Upper lobe of right lung (tissue), 1 donor: ENCODE results near the gene ANKLE1. TPM values are rescaled to one million over a fixed set of nuclear protein-coding genes. Genes with fewer than 3 reads are reported as not detected.
"Not testable (repeated sequence)": the region's sequence is repeated elsewhere in the genome, so short reads cannot be mapped to it uniquely, and the experiment has no call there.

ENCODE experiments used
- ATAC-seq: fragments of 200-7000 bp; cut with Tn5 transposase; one replicate; pipeline ENCODE4 v1.9.1; 2020; ENCODE audit warnings: mild to moderate bottlenecking, moderate library complexity
- DNase-seq: peaks from one replicate; pipeline ENCODE4 v3.0.0-alpha.2; 2020
- H3K27ac ChIP-seq: fragments of 200-600 bp; one replicate; pipeline ENCODE4 v1.8.0; 2022
- H3K27me3 ChIP-seq: fragments of 200-600 bp; one replicate; pipeline ENCODE4 v1.8.0; 2022; ENCODE audit warnings: mild to moderate bottlenecking
- H3K36me3 ChIP-seq: fragments of 200-600 bp; one replicate; pipeline ENCODE4 v1.8.0; 2022
- H3K4me1 ChIP-seq: fragments of 200-600 bp; one replicate; pipeline ENCODE4 v1.8.0; 2022
- H3K4me3 ChIP-seq: fragments of 200-600 bp; one replicate; pipeline ENCODE4 v1.8.0; 2022; ENCODE audit warnings: mild to moderate bottlenecking
- H3K9me3 ChIP-seq: fragments of 200-600 bp; one replicate; pipeline ENCODE4 v1.8.0; 2022
- CTCF ChIP-seq: fragments of 200-600 bp; IDR thresholded peaks from one replicate; pipeline ENCODE4 v1.8.0; 2022; ENCODE audit warnings: antibody characterized with exemption
- intact Hi-C: fragments of 100-400 bp; cut with DNase I; formaldehyde crosslinking; loops from one replicate; pipeline ENCODE4 v1.11.0; 2022
- total RNA-seq: library from RNA; stranded (reverse); fragmentation: NEBNext Ultra II Directional; extraction: Animal tissue kit (Norgen Biotek cat#: 25700); gene quantifications from one replicate; pipeline ENCODE4 v1.2.1, GENCODE V29; 2021
- donor health status: DM: no; HTN: yes; CAD: no; lungs with severe emphysema.

ANKLE1 gene
- total RNA-seq, 1 donor from 2014 or later = 0.64 TPM

DNA sequence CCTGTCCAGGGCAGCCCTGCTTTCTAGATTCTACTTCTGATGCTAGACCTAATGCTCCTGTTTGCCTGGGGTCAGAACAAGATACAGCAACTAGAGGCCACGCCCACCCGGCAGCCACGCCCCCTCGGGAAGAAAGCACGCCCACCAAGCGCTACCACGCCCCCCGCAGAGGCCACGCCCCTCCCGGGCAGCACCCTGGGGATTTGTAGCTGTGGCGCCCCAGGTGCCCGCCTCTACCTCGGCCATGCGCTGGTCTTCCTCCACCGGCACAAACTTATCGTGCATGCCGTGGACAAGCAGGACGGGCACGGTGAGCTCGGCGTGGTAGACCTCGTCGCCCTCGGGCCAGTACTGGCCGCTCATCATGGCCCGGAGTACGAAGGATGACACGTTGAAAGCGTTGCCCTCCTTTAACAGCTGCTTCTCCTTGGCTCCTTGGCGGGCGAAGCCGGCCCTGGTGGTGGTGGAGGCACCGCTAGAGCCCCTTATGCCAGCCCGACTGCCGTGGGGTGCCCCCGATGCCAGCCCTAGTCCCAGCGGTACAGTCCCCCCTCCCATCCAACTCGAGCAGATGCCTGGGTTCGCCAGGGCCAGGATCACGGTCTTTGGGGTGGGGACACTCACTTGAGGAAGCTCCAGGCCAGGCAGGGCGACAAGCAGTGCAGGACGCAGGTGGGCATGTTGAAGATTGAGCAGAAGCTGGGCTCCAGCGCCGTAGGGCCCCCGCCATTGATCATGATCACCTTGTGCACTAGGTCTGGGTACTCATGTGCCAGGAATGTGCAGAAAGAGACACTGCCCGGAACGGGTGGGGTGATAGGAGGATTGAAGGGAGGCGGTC is 12.6 kb downstream of the ANKLE1 start:
- intact Hi-C loops = no loop called here
- H3K27me3 ChIP-seq = no peaks in the 10 kb centered on the region
- peak; percentile 51 for ATAC-seq
- H3K4me1 ChIP-seq = peaks cover 8% of the 10 kb centered on the region
- H3K27ac ChIP-seq = no peak overlapping the region
- DNase-seq = peak; percentile 77
- TF ChIP-seq CTCF = no peak
- no peak overlapping the region for H3K4me3 ChIP-seq
- no peaks in the 10 kb centered on the region for H3K36me3 ChIP-seq
- H3K9me3 ChIP-seq = no peaks in the 10 kb centered on the region

- intact Hi-C loops, H3K4me1 ChIP-seq, H3K4me3 ChIP-seq, H3K27me3 ChIP-seq, H3K9me3 ChIP-seq, H3K36me3 ChIP-seq, ATAC-seq, DNase-seq, H3K27ac ChIP-seq: not testable (repeated sequence)
These were observed 13.8 kb downstream of the ANKLE1 start for GRCh38 chr19:17295551-17295950.

- DNase-seq (no peak), ATAC-seq (no peak)
- H3K9me3 ChIP-seq = no peaks in the 10 kb centered on the region
- no peaks in the 10 kb centered on the region for H3K36me3 ChIP-seq
- no peak overlapping the region for H3K27ac ChIP-seq
- H3K4me3 ChIP-seq = no peak overlapping the region
- H3K4me1 ChIP-seq = peaks cover 8% of the 10 kb centered on the region
- no peak for TF ChIP-seq CTCF
- H3K27me3 ChIP-seq = no peaks in the 10 kb centered on the region
- intact Hi-C loops = no loop called here
These were observed 14.6 kb downstream of the ANKLE1 start for GRCh38 chr19:17296273-17296672.

GRCh38 chr19:17296976-17297375 is 15.3 kb downstream of the ANKLE1 start:
- no peaks in the 10 kb centered on the region for H3K27me3 ChIP-seq
- H3K4me3 ChIP-seq = no peak overlapping the region
- DNase-seq = no peak
- TF ChIP-seq CTCF = no peak
- H3K36me3 ChIP-seq = no peaks in the 10 kb centered on the region
- intact Hi-C loops = no loop called here
- no peak overlapping the region for H3K27ac ChIP-seq
- H3K9me3 ChIP-seq = no peaks in the 10 kb centered on the region
- H3K4me1 ChIP-seq = peaks cover 6% of the 10 kb centered on the region
- no peak for ATAC-seq

DNA sequence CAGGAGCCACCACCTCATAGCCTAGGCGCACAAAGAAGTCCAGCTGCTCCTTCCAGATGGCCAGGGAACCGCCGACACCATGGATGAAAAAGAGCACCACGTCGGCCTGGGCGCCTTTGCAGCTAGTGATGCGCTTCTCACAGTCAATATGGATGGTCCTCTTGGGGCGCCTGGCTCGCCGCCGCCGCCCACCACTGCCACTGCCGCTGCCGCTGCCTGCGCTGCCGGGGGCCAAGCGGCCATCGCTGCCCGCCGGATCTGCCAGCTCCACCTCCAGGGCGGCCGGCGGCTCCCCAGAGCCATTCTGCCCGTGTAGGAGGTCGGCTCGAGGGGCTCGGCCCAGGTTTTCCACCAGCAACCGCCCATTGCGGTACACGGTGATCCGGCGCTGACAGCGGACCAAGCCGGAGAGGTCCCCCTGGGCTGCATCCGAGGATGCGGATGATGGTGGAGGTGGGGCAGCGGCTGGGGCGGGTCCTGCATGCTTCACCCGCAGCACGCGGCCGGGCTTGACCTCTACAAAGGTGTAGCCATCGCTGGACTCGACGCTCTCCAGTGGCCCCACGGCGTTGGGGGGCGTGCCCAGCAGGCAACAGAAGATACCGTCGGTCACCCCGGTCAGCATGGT is 19.4 kb downstream of the ANKLE1 start:
- peaks cover 27% of the 10 kb centered on the region for H3K4me1 ChIP-seq
- DNase-seq = no peak

More for the DNA sequence above, 19.4 kb downstream of the ANKLE1 start:
- intact Hi-C loops = no loop called here
- no peak for ATAC-seq
- Histone ChIP-seq H3K27ac (no peak overlapping the region), H3K4me3 (no peak overlapping the region), H3K27me3 (no peaks in the 10 kb centered on the region), H3K36me3 (no peaks in the 10 kb centered on the region), H3K9me3 (no peaks in the 10 kb centered on the region)
- no peak for TF ChIP-seq CTCF
